GM12801 (cell line): Measurements from ENCODE around the gene ZFYVE27.

Experiments
- CTCF ChIP-seq: IDR thresholded peaks from one replicate; pipeline ENCODE4 v1.5.1; 2011; ENCODE audit warnings: control low read depth; ENCODE audit not compliant: insufficient read length; ENCODE audit errors: extremely low read depth

The ZFYVE27 gene

GRCh38 chr10:97736902-97737769 is at the start of gene ZFYVE27:
ZFYVE27 (plus strand) TSS chr10:97737128; CDS start chr10:97738478, 1,350 bp downstream.
- TF ChIP-seq CTCF: no peak

- TF ChIP-seq CTCF: no peak
These were observed 48.8 kb upstream of the ZFYVE27 start for GRCh38 chr10:97687785-97688781.

GRCh38 chr10:97689559-97690020 is 47.3 kb upstream of the ZFYVE27 start:
- no peak for TF ChIP-seq CTCF

GRCh38 chr10:97690133-97690532 is 46.8 kb upstream of the ZFYVE27 start:
- no peak for TF ChIP-seq CTCF

GRCh38 chr10:97701438-97702069 is 35.4 kb upstream of the ZFYVE27 start:
- TF ChIP-seq CTCF: no peak

- no peak for TF ChIP-seq CTCF
These were observed 33.4 kb upstream of the ZFYVE27 start for GRCh38 chr10:97703398-97704067.

GRCh38 chr10:97704341-97704740 is 32.6 kb upstream of the ZFYVE27 start:
- TF ChIP-seq CTCF: no peak
